SK-N-SH (cell line): Measurements from ENCODE around the gene R3HDM4. TPM values are rescaled to one million over a fixed set of nuclear protein-coding genes. Genes with fewer than 3 reads are reported as not detected.

ENCODE experiments used
- CTCF ChIA-PET: fragments of 300-600, 350-600 bp; formaldehyde crosslinking; extraction: SDS; loops from one replicate; lab custom pipeline; 2021; lab: Yijun Ruan, JAX
- POLR2A ChIA-PET: fragments of 350-600 bp; sonication (Branson Sonifier 250); formaldehyde crosslinking; extraction: SDS; loops from one replicate; lab custom pipeline; 2020; ENCODE audit warnings: antibody characterized with exemption, inconsistent platforms; lab: Yijun Ruan, JAX
- DNase-seq: peaks from one replicate; pipeline ENCODE4 v3.0.0; 2012
- H2AFZ ChIP-seq: fragments of 200-600 bp; sonication (generic); 2 replicates; pipeline ENCODE4 v1.8.1; 2016; ENCODE audit warnings: antibody characterized with exemption, mild to moderate bottlenecking, low read depth
- H3F3A ChIP-seq: fragments of 200-600 bp; sonication (generic); replicated peaks from 2 replicates; pipeline ENCODE3; 2016; ENCODE audit warnings: antibody characterized with exemption, mild to moderate bottlenecking; ENCODE audit not compliant: insufficient read depth
- H3K27ac ChIP-seq, 2 experiments: fragments of 200-500 bp in 1 of 2; fragments of 200-600 bp in 1 of 2; sonication (Bioruptor generic) in 1 of 2; sonication (generic), shearing (Covaris generic) in 1 of 2; 2 replicates each; pipeline versions ENCODE4 v1.5.1 to v1.6.1; 2014 to 2016; ENCODE audit warnings: low read depth in 2 of 2, inconsistent platforms in 1 of 2, low read length in 1 of 2, mild to moderate bottlenecking in 1 of 2, mixed read lengths in 1 of 2
- H3K27me3 ChIP-seq: fragments of 200-600 bp; sonication (generic), shearing (Covaris generic); 2 replicates; pipeline ENCODE4 v1.6.1; 2016; ENCODE audit warnings: mixed run types; ENCODE audit not compliant: insufficient read depth
- H3K36me3 ChIP-seq, 2 experiments: fragments of 200-500 bp in 1 of 2; fragments of 200-600 bp in 1 of 2; sonication (Bioruptor generic) in 1 of 2; sonication (generic) in 1 of 2; replicated peaks in 1 of 2; 2 replicates each; pipeline versions ENCODE3 to v1.5.1; 2014 to 2016; ENCODE audit warnings: low read length in 1 of 2, mild to moderate bottlenecking in 1 of 2; ENCODE audit not compliant: insufficient read depth in 2 of 2, control insufficient read depth in 1 of 2
- H3K4me1 ChIP-seq, 2 experiments: fragments of 200-500 bp in 1 of 2; fragments of 200-600 bp in 1 of 2; sonication (Bioruptor generic) in 1 of 2; sonication (generic), shearing (Covaris generic) in 1 of 2; 2 replicates each; pipeline versions ENCODE4 v1.5.1 to v1.6.1; 2014 to 2016; ENCODE audit warnings: low read depth in 1 of 2, low read length in 1 of 2, mixed run types in 1 of 2; ENCODE audit not compliant: insufficient read depth in 2 of 2, control insufficient read depth in 1 of 2
- H3K4me2 ChIP-seq: fragments of 200-600 bp; sonication (generic), shearing (Covaris generic); 2 replicates; pipeline ENCODE4 v1.6.1; 2017; ENCODE audit warnings: mixed run types
- H3K4me3 ChIP-seq, 2 experiments: fragments of 200-500 bp in 1 of 2; fragments of 200-600 bp in 1 of 2; sonication (Bioruptor generic) in 1 of 2; sonication (generic), shearing (Covaris generic) in 1 of 2; 2 replicates each; pipeline versions ENCODE4 v1.5.1 to v1.8.1; 2014 to 2016; ENCODE audit warnings: low read depth in 2 of 2, inconsistent platforms in 1 of 2, low read length in 1 of 2, mild to moderate bottlenecking in 1 of 2, mixed read lengths in 1 of 2, moderate library complexity in 1 of 2
- H3K79me2 ChIP-seq: fragments of 200-600 bp; sonication (generic); 2 replicates; pipeline ENCODE4 v1.8.1; 2017; ENCODE audit warnings: mild to moderate bottlenecking; ENCODE audit not compliant: insufficient read depth
- H3K9ac ChIP-seq: fragments of 200-600 bp; sonication (generic); 2 replicates; pipeline ENCODE4 v1.6.1; 2017; ENCODE audit warnings: mixed run types
- H3K9me2 ChIP-seq: fragments of 200-600 bp; sonication (generic); 2 replicates; pipeline ENCODE4 v1.6.1; 2017; ENCODE audit warnings: mixed run types
- H3K9me3 ChIP-seq: fragments of 200-600 bp; sonication (generic); 2 replicates; pipeline ENCODE4 v1.6.1; 2017; ENCODE audit warnings: mixed run types, mild to moderate bottlenecking, moderate library complexity
- H4K20me1 ChIP-seq: fragments of 200-600 bp; sonication (generic); 2 replicates; pipeline ENCODE4 v1.6.1; 2017; ENCODE audit warnings: mild to moderate bottlenecking, mixed run types; ENCODE audit not compliant: insufficient read depth
- FOXJ3 ChIP-seq: sonication (generic); formaldehyde crosslinking; IDR thresholded peaks from 2 replicates; pipeline ENCODE4 v1.5.1; 2020; ENCODE audit warnings: mild to moderate bottlenecking, missing genetic modification reagents
- FOXM1 ChIP-seq: IDR thresholded peaks from 2 replicates; pipeline ENCODE4 v1.4.0; 2012; ENCODE audit warnings: low read depth, mild to moderate bottlenecking
- GABPA ChIP-seq: IDR thresholded peaks from 2 replicates; pipeline ENCODE4 v1.4.0; 2012; ENCODE audit warnings: low read depth, mild to moderate bottlenecking
- GATA2 ChIP-seq: sonication (generic); formaldehyde crosslinking; IDR thresholded peaks from 2 replicates; pipeline ENCODE4 v1.5.0; 2020; ENCODE audit warnings: mild to moderate bottlenecking, missing genetic modification reagents
- MEF2A ChIP-seq: IDR thresholded peaks from 2 replicates; pipeline ENCODE4 v1.4.0; 2012; ENCODE audit warnings: low read depth, borderline replicate concordance
- NFIC ChIP-seq: IDR thresholded peaks from 2 replicates; pipeline ENCODE4 v1.4.0; 2012; ENCODE audit warnings: borderline replicate concordance
- NRF1 ChIP-seq: IDR thresholded peaks from 2 replicates; pipeline ENCODE4 v1.6.1; 2012; ENCODE audit warnings: low read depth, mild to moderate bottlenecking, low read length
- RFX5 ChIP-seq: IDR thresholded peaks from 2 replicates; pipeline ENCODE4 v1.6.1; 2012; ENCODE audit warnings: mild to moderate bottlenecking, improper control_type of control experiment, low read length
- SIN3A ChIP-seq: IDR thresholded peaks from 2 replicates; pipeline ENCODE4 v1.6.1; 2012; ENCODE audit warnings: low read depth, mild to moderate bottlenecking, low read length, moderate library complexity, borderline replicate concordance
- TAF1 ChIP-seq: IDR thresholded peaks from 2 replicates; pipeline ENCODE4 v1.6.1; 2012; ENCODE audit warnings: low read depth, mild to moderate bottlenecking, low read length, moderate library complexity, borderline replicate concordance
- WGBS: methylation state at CpG from one replicate; pipeline ENCODE4 v1.1.6; 2017; ENCODE audit warnings: low lambda C conversion rate; 5-methylcytosine and 5-hydroxymethylcytosine counted together
- polyA plus RNA-seq, 3 experiments: library from polyadenylated mRNA; depleted of rRNA; stranded (reverse); fragments of >200 nt; gene quantifications; 2 replicates each; pipeline ENCODE4 v1.2.3, GENCODE V29; 2012
- TF ChIP-seq, protein P1 (sequence below): IDR thresholded peaks from 2 replicates; pipeline ENCODE4 v1.4.0; 2012; ENCODE audit warnings: low read depth, borderline replicate concordance
- TF ChIP-seq, protein P2 (sequence below): fragments of 150-350 bp; IDR thresholded peaks from 2 replicates; pipeline ENCODE4 v1.6.1; 2017; ENCODE audit warnings: antibody characterized with exemption, low read length, low read depth, borderline replicate concordance
- TF ChIP-seq, protein P3 (sequence below): IDR thresholded peaks from 2 replicates; pipeline ENCODE4 v1.6.1; 2012; ENCODE audit warnings: mild to moderate bottlenecking, low read depth, low read length, moderate library complexity
- TF ChIP-seq, protein P4 (sequence below): fragments of 200-600 bp; sonication (generic); IDR thresholded peaks from 2 replicates; pipeline ENCODE4 v1.6.1; 2017; ENCODE audit warnings: antibody characterized with exemption, mild to moderate bottlenecking, moderate library complexity
- TF ChIP-seq, protein P5 (sequence below): IDR thresholded peaks from 2 replicates; pipeline ENCODE4; 2012

The R3HDM4 gene
- polyA plus RNA-seq, 1 of the 3 experiments (the other 2 are of a cell fraction) = 39.2 TPM

DNA sequence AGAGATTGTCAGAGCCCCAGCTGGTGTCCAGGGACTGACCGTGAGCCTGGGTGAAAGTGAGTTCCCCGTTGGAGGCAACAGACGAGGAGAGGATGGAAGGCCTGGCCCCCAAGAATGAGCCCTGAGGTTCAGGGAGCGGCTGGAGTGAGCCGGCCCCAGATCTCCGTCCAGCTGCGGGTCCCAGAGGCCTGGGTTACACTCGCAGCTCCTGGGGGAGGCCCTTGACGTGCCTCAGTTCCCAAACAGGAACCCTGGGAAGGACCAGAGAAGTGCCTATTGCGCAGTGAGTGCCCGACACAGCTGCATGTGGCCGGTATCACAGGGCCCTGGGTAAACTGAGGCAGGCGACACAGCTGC, 62.1 kb downstream of the R3HDM4 start:
- Histone ChIP-seq H3K27ac (no peak overlapping the region), H3K4me1 (peaks cover 0 to 8% of the 10 kb centered on the region in 2 experiments; a peak in 1 of 4 replicates), H4K20me1 (no peaks in the 10 kb centered on the region), H2AFZ (no peak overlapping the region), H3K9me2 (no peaks in the 10 kb centered on the region), H3K36me3 (no peaks in the 10 kb centered on the region), H3K4me2 (peak overlapping the region; percentile 44; the same call in 1 of the 2 replicates), H3K9ac (no peak overlapping the region), H3F3A (peaks cover 13% of the 10 kb centered on the region), H3K79me2 (no peaks in the 10 kb centered on the region), H3K4me3 (no peak overlapping the region), H3K27me3 (peaks cover 71% of the 10 kb centered on the region), H3K9me3 (no peaks in the 10 kb centered on the region)
- TF ChIP-seq FOXJ3 (CRISPR knock-in tag) = no peak
- TF ChIP-seq, protein P1, sequence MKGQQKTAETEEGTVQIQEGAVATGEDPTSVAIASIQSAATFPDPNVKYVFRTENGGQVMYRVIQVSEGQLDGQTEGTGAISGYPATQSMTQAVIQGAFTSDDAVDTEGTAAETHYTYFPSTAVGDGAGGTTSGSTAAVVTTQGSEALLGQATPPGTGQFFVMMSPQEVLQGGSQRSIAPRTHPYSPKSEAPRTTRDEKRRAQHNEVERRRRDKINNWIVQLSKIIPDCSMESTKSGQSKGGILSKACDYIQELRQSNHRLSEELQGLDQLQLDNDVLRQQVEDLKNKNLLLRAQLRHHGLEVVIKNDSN = no peak
- TF ChIP-seq RFX5 = no peak
- no peak for TF ChIP-seq GABPA
- TF ChIP-seq, protein P2, sequence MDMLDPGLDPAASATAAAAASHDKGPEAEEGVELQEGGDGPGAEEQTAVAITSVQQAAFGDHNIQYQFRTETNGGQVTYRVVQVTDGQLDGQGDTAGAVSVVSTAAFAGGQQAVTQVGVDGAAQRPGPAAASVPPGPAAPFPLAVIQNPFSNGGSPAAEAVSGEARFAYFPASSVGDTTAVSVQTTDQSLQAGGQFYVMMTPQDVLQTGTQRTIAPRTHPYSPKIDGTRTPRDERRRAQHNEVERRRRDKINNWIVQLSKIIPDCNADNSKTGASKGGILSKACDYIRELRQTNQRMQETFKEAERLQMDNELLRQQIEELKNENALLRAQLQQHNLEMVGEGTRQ = no peak
- TF ChIP-seq MEF2A = no peak
- TF ChIP-seq SIN3A = no peak
- TF ChIP-seq, protein P3, sequence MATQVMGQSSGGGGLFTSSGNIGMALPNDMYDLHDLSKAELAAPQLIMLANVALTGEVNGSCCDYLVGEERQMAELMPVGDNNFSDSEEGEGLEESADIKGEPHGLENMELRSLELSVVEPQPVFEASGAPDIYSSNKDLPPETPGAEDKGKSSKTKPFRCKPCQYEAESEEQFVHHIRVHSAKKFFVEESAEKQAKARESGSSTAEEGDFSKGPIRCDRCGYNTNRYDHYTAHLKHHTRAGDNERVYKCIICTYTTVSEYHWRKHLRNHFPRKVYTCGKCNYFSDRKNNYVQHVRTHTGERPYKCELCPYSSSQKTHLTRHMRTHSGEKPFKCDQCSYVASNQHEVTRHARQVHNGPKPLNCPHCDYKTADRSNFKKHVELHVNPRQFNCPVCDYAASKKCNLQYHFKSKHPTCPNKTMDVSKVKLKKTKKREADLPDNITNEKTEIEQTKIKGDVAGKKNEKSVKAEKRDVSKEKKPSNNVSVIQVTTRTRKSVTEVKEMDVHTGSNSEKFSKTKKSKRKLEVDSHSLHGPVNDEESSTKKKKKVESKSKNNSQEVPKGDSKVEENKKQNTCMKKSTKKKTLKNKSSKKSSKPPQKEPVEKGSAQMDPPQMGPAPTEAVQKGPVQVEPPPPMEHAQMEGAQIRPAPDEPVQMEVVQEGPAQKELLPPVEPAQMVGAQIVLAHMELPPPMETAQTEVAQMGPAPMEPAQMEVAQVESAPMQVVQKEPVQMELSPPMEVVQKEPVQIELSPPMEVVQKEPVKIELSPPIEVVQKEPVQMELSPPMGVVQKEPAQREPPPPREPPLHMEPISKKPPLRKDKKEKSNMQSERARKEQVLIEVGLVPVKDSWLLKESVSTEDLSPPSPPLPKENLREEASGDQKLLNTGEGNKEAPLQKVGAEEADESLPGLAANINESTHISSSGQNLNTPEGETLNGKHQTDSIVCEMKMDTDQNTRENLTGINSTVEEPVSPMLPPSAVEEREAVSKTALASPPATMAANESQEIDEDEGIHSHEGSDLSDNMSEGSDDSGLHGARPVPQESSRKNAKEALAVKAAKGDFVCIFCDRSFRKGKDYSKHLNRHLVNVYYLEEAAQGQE = no peak
- no peak for TF ChIP-seq NRF1
- TF ChIP-seq GATA2 = no peak
- TF ChIP-seq TAF1 = no peak
- TF ChIP-seq, protein P4, sequence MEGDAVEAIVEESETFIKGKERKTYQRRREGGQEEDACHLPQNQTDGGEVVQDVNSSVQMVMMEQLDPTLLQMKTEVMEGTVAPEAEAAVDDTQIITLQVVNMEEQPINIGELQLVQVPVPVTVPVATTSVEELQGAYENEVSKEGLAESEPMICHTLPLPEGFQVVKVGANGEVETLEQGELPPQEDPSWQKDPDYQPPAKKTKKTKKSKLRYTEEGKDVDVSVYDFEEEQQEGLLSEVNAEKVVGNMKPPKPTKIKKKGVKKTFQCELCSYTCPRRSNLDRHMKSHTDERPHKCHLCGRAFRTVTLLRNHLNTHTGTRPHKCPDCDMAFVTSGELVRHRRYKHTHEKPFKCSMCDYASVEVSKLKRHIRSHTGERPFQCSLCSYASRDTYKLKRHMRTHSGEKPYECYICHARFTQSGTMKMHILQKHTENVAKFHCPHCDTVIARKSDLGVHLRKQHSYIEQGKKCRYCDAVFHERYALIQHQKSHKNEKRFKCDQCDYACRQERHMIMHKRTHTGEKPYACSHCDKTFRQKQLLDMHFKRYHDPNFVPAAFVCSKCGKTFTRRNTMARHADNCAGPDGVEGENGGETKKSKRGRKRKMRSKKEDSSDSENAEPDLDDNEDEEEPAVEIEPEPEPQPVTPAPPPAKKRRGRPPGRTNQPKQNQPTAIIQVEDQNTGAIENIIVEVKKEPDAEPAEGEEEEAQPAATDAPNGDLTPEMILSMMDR = no peak
- TF ChIP-seq NFIC = no peak
- TF ChIP-seq FOXM1 = no peak
- TF ChIP-seq, protein P5, sequence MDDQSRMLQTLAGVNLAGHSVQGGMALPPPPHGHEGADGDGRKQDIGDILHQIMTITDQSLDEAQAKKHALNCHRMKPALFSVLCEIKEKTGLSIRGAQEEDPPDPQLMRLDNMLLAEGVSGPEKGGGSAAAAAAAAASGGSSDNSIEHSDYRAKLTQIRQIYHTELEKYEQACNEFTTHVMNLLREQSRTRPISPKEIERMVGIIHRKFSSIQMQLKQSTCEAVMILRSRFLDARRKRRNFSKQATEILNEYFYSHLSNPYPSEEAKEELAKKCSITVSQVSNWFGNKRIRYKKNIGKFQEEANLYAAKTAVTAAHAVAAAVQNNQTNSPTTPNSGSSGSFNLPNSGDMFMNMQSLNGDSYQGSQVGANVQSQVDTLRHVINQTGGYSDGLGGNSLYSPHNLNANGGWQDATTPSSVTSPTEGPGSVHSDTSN = no peak
- WGBS = 20% methylated on average over 5 of the region's 13 CpGs
- CTCF ChIA-PET = interaction anchor here (0.9 to 1.4 kb wide), 7 partner anchors 9 to 70 kb away, joined by 3 to 7 read pairs (median 4); partner anchors contain the start of gene CFD
- POLR2A ChIA-PET = interaction anchor here (0.9 kb wide), 1 partner anchor 55 kb away, joined by 3 read pairs; no protein-coding TSS in a partner anchor
- DNase-seq = no peak
